Glutamatergic neuron (in vitro differentiated cells): ENCODE data around the gene VPS35L. TPM values are rescaled to one million over a fixed set of nuclear protein-coding genes. Genes with fewer than 3 reads are reported as not detected.

Source experiments
- DNase-seq: peaks from one replicate; pipeline ENCODE4 v3.0.0; 2022
- H3K27ac Mint-ChIP-seq: one replicate; pipeline ENCODE4 v1.8.0; 2020; ENCODE audit warnings: mild to moderate bottlenecking, mixed read lengths, inconsistent platforms; ENCODE audit not compliant: unreplicated experiment
- H3K27me3 Mint-ChIP-seq: one replicate; pipeline ENCODE4 v1.8.0; 2020; ENCODE audit warnings: mild to moderate bottlenecking, moderate library complexity, mixed read lengths, inconsistent platforms; ENCODE audit not compliant: unreplicated experiment
- H3K36me3 Mint-ChIP-seq: one replicate; pipeline ENCODE4 v1.8.0; 2020; ENCODE audit warnings: mild to moderate bottlenecking, mixed read lengths, inconsistent platforms; ENCODE audit not compliant: unreplicated experiment
- H3K4me1 Mint-ChIP-seq: one replicate; pipeline ENCODE4 v1.8.0; 2020; ENCODE audit warnings: mild to moderate bottlenecking, low read depth, mixed read lengths, inconsistent platforms; ENCODE audit not compliant: unreplicated experiment
- H3K4me3 Mint-ChIP-seq: one replicate; pipeline ENCODE4 v1.8.0; 2020; ENCODE audit warnings: mild to moderate bottlenecking, mixed read lengths, inconsistent platforms; ENCODE audit not compliant: unreplicated experiment
- H3K9me3 Mint-ChIP-seq: one replicate; pipeline ENCODE4 v1.8.0; 2020; ENCODE audit warnings: mild to moderate bottlenecking, moderate library complexity, mixed read lengths, inconsistent platforms; ENCODE audit not compliant: unreplicated experiment
- CTCF ChIP-seq: fragments of 200-600 bp; sonication (generic); IDR thresholded peaks from one replicate; pipeline ENCODE4 v1.5.0; 2021; ENCODE audit not compliant: partially characterized antibody, unreplicated experiment
- total RNA-seq: library from RNA; stranded (reverse); fragmentation: NEBNext Ultra II Directional; extraction: Animal tissue kit (Norgen Biotek cat#: 25700); gene quantifications from one replicate; pipeline ENCODE4 v1.2.1, GENCODE V29; 2021; ENCODE audit not compliant: unreplicated experiment

The VPS35L gene
- total RNA-seq, 1 donor from 2014 or later: 57.1 TPM

DNA sequence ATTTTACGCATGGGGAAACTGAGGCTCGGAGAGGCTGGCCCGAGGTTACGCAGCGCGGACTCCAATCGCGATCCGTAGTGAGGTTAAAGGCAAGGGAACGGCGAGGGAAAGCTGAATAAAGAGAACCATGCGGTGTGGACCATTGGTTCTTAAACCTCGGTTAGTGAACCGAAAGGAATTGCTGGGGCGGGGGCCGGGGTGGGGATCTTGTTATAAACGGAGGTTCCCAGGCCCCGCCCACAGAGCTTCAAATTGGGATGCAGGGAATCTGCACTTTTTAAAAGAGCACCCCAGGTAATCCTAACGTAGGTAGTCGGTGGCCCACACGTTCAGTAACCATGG is 163.1 kb downstream of the VPS35L start:
- Mint-ChIP-seq H3K9me3 (no peaks in the 10 kb centered on the region), H3K27ac (no peak overlapping the region), H3K4me3 (peak overlapping the region; percentile 92), H3K4me1 (peaks cover 8% of the 10 kb centered on the region), H3K36me3 (no peaks in the 10 kb centered on the region), H3K27me3 (peaks cover 3% of the 10 kb centered on the region)
- no peak for DNase-seq
- TF ChIP-seq CTCF: no peak

DNA sequence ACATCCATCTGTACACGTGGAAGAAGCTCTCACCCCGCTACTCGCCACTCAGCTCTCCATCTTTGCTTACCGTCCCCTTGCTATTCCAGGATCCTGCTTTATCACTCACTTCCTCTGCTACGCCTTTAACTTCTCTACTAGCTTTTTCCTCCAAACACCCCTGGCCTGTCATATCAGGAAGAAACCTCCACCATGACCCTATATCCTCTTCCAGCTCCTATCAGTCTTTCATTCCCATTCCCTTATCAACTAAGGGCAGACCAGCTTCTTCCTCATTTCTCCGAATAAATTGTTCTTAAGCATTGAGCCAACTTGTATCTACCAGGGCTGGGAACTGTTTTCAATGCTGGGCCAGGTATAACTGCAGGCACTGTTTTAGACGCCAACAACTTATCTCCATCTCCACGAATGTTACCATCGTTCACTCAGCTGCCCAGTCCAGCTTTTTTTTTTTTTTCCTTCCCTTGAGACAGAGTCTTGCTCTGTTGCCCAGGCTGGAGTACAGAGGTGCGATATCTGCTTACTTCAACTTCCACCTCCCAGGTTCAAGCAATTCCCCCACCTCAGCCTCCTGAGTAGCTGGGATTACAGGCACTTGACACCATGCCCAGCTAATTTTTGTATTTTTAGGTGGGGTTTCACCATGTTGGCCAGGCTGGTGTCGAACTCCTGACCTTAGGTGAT is 166.9 kb downstream of the VPS35L start:
- Mint-ChIP-seq H3K27ac (no peak overlapping the region), H3K4me3 (no peak overlapping the region), H3K9me3 (no peaks in the 10 kb centered on the region), H3K36me3 (peaks cover 3% of the 10 kb centered on the region), H3K27me3 (no peaks in the 10 kb centered on the region), H3K4me1 (no peaks in the 10 kb centered on the region)
- DNase-seq: no peak
- no peak for TF ChIP-seq CTCF

DNA sequence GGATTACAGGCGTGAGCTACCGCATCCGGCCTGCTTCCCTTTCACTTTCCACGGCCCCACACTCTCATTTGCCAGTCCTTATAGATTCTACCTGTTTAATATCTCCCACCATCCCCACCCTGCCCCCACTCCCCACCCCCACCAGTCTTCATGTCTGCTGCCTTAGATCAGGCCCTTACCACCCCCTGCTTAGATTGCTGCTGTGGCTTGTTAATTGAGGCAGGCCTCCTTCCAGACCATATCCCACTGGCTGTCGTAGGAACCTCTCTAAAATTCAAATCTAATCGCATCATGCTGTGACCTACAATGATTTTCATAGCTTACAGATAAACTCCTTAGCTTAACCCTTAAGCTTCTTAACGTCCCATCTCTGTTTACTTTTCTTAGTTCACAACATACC is 167.5 kb downstream of the VPS35L start:
- TF ChIP-seq CTCF: no peak
- no peaks in the 10 kb centered on the region for H3K4me1 Mint-ChIP-seq
- no peak overlapping the region for H3K4me3 Mint-ChIP-seq
- DNase-seq: no peak
- H3K36me3 Mint-ChIP-seq: peaks cover 3% of the 10 kb centered on the region
- no peaks in the 10 kb centered on the region for H3K27me3 Mint-ChIP-seq
- no peak overlapping the region for H3K27ac Mint-ChIP-seq
- H3K9me3 Mint-ChIP-seq: no peaks in the 10 kb centered on the region

DNA sequence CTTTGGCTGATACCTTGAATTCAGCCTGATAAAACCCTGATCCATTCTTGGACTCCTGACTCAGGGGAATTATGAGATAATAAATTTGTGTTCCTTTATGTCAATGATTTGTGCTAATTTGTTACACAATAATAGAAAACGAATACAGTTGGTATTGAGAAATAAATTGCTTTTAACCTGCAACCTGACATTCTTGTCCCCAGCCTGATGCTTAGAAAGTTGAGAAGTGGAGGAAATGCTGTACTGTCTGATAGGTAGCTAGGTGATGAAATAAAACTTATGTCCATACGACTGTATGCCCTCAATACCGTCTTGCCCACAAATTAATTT is 173.1 kb downstream of the VPS35L start:
- TF ChIP-seq CTCF: no peak
- H3K4me3 Mint-ChIP-seq: no peak overlapping the region
- peaks cover 1% of the 10 kb centered on the region for H3K27me3 Mint-ChIP-seq
- no peaks in the 10 kb centered on the region for H3K4me1 Mint-ChIP-seq
- no peak for DNase-seq
- no peaks in the 10 kb centered on the region for H3K9me3 Mint-ChIP-seq
- H3K36me3 Mint-ChIP-seq: peaks cover 14% of the 10 kb centered on the region
- H3K27ac Mint-ChIP-seq: no peak overlapping the region

DNA sequence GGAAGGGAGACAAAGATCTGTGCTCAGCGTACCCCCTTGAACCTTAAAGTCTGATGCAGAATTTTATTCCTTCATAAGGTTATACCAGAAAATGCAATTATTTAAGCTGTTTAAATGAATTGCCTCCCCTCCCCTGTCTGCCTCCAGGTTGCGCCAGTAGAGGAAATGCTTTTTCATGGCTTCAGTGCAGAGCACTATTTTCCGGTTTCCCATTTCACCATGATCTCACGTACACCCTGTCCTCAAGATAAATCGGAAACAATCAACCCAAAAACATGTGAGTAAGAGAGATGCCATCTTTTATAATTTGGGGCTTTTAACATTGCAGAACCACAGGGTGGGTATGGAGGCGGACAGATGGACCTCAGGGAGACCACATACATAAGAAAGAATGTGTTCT is 178.0 kb downstream of the VPS35L start:
- no peak for TF ChIP-seq CTCF
- H3K27me3 Mint-ChIP-seq: peaks cover 1% of the 10 kb centered on the region
- no peaks in the 10 kb centered on the region for H3K4me1 Mint-ChIP-seq
- H3K4me3 Mint-ChIP-seq: no peak overlapping the region
- peaks cover 11% of the 10 kb centered on the region for H3K36me3 Mint-ChIP-seq
- H3K27ac Mint-ChIP-seq: no peak overlapping the region
- H3K9me3 Mint-ChIP-seq: no peaks in the 10 kb centered on the region
- DNase-seq: no peak
